Brain microvascular endothelial cell (primary cell): ENCODE results near the gene LSM12.

Experiments
- DNase-seq: peaks from one replicate; pipeline ENCODE4 v3.0.0-alpha.2; 2020
- H3K27ac ChIP-seq: fragments of 250-450 bp; sonication (Bioruptor Pico); 2 replicates; pipeline ENCODE4 v1.5.1; 2020; ENCODE audit warnings: mild to moderate bottlenecking, moderate library complexity
- H3K27me3 ChIP-seq: fragments of 250-450 bp; sonication (Bioruptor Pico); replicated peaks from 2 replicates; pipeline ENCODE4 v1.5.1; 2020; ENCODE audit warnings: mild to moderate bottlenecking
- H3K36me3 ChIP-seq: fragments of 250-450 bp; sonication (Bioruptor Pico); replicated peaks from 2 replicates; pipeline ENCODE4 v1.5.1; 2020; ENCODE audit warnings: mild to moderate bottlenecking
- H3K4me3 ChIP-seq: 2 replicates; pipeline ENCODE4 v1.5.1; 2011; ENCODE audit warnings: low read depth, mild to moderate bottlenecking, control low read depth, low read length, moderate library complexity
- CTCF ChIP-seq: IDR thresholded peaks from 2 replicates; pipeline ENCODE4 v1.5.1; 2011; ENCODE audit warnings: low read depth, mild to moderate bottlenecking, moderate library complexity, low read length, control low read depth, inconsistent platforms; ENCODE audit errors: missing control alignments
- in situ Hi-C: cut with HindIII; loops from 2 replicates; pipeline ENCODE4 v1.10.0; 2017; ENCODE audit warnings: low sequenced_read_pairs, low pct_ligation_motif_present

The LSM12 gene

GRCh38 chr17:44045486-44045885 is 21.0 kb downstream of the LSM12 start:
- no peak overlapping the region for H3K4me3 ChIP-seq
- TF ChIP-seq CTCF = no peak
- DNase-seq = no peak
- H3K36me3 ChIP-seq = peaks cover 27% of the 10 kb centered on the region
- H3K27me3 ChIP-seq = no peaks in the 10 kb centered on the region
- no peak overlapping the region for H3K27ac ChIP-seq
- in situ Hi-C loops = no loop called here

- TF ChIP-seq CTCF = no peak
- Histone ChIP-seq H3K27me3 (no peaks in the 10 kb centered on the region), H3K4me3 (no peak overlapping the region), H3K36me3 (peaks cover 21% of the 10 kb centered on the region), H3K27ac (no peak overlapping the region)
- DNase-seq = peak; percentile 20
- in situ Hi-C loops = no loop called here
Observed at GRCh38 chr17:44044071-44044470, 22.4 kb downstream of the LSM12 start.

- in situ Hi-C loops = no loop called here
- Histone ChIP-seq H3K27me3 (no peaks in the 10 kb centered on the region), H3K27ac (no peak overlapping the region), H3K36me3 (peaks cover 19% of the 10 kb centered on the region), H3K4me3 (no peak overlapping the region)
- no peak for DNase-seq
- no peak for TF ChIP-seq CTCF
Observed at GRCh38 chr17:44043272-44043696, 23.2 kb downstream of the LSM12 start.

GRCh38 chr17:44039829-44040635 is 26.4 kb downstream of the LSM12 start:
- Histone ChIP-seq H3K36me3 (peaks cover 26% of the 10 kb centered on the region), H3K4me3 (no peak overlapping the region), H3K27ac (no peak overlapping the region)

GRCh38 chr17:44038604-44039011 is 27.9 kb downstream of the LSM12 start:
- no peak for DNase-seq
- H3K27ac ChIP-seq = no peak overlapping the region
- in situ Hi-C loops = no loop called here
- TF ChIP-seq CTCF = no peak
- no peak overlapping the region for H3K4me3 ChIP-seq
- no peaks in the 10 kb centered on the region for H3K27me3 ChIP-seq
- peaks cover 35% of the 10 kb centered on the region for H3K36me3 ChIP-seq

More at GRCh38 chr17:44039829-44040635, 26.4 kb downstream of the LSM12 start:
- in situ Hi-C loops = no loop called here
- no peaks in the 10 kb centered on the region for H3K27me3 ChIP-seq
- no peak for DNase-seq
- no peak for TF ChIP-seq CTCF
